ENCODE results near the gene CACNG8.

Gene CACNG8

DNA sequence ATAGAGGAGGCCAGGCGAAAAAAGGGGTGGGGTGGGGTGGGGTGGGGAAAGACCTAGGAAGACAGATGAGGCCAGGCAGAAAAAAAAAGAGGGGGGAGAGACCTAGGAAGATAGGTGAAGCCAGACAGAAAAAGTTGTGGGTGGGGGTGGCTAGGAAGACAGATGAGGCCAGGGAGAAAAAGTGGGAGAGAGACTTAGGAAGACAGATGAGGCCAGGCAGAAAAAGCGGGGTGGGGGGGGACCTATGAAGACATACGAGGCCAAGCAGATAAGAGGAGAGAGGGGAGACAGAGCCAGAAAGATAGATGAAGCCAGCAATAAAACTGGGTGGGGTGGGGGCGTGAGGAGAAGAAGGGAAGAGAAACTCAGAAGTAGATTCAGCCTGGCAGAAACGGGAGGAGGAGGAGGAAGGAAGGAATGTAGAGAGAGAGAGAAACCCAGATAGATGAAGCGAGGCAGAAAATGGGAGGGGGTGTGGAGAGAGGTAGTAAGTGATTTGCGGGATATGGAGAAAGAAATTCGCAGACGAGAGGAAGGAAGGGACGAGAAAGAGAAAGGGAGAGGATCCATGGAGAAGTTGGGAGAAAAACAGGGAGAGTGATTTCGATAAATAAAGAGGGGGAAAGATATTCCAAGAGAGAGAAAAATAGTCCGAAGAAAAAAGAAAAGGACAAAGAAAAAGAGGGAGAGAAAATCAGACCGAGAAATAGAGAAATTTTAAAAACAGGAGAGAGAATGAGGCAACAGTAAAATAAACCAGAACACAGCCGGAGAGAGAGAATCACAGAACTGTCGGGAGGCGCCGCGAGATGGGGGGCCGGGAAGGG lies 16.5 kb downstream of the CACNG8 start:
- DNase-seq (ENCODE audit: low spot score) (no peak), ATAC-seq (ENCODE audit: low read depth) (no peak)
- no peaks in the 10 kb centered on the region; the same call in 1 of the 2 replicates for H3K36me3 ChIP-seq (ENCODE audit: low read depth)
- TF ChIP-seq, protein P1, sequence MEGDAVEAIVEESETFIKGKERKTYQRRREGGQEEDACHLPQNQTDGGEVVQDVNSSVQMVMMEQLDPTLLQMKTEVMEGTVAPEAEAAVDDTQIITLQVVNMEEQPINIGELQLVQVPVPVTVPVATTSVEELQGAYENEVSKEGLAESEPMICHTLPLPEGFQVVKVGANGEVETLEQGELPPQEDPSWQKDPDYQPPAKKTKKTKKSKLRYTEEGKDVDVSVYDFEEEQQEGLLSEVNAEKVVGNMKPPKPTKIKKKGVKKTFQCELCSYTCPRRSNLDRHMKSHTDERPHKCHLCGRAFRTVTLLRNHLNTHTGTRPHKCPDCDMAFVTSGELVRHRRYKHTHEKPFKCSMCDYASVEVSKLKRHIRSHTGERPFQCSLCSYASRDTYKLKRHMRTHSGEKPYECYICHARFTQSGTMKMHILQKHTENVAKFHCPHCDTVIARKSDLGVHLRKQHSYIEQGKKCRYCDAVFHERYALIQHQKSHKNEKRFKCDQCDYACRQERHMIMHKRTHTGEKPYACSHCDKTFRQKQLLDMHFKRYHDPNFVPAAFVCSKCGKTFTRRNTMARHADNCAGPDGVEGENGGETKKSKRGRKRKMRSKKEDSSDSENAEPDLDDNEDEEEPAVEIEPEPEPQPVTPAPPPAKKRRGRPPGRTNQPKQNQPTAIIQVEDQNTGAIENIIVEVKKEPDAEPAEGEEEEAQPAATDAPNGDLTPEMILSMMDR (IDR thresholded peaks at IDR 0.05; ENCODE audit: poor library complexity, severe bottlenecking) = no peak
- H3K27me3 ChIP-seq (ENCODE audit: insufficient read depth, poor library complexity, severe bottlenecking) = no peaks in the 10 kb centered on the region
- no peaks in the 10 kb centered on the region for H3K9me3 ChIP-seq (ENCODE audit: severe bottlenecking)
- H3K4me1 ChIP-seq (ENCODE audit: insufficient read depth, poor library complexity, severe bottlenecking) = no peaks in the 10 kb centered on the region
- H3K27ac ChIP-seq (ENCODE audit: poor library complexity, severe bottlenecking) = peak overlapping the region; percentile 90
- H3K4me3 ChIP-seq (ENCODE audit: severe bottlenecking) = peak overlapping the region; percentile 52

DNA sequence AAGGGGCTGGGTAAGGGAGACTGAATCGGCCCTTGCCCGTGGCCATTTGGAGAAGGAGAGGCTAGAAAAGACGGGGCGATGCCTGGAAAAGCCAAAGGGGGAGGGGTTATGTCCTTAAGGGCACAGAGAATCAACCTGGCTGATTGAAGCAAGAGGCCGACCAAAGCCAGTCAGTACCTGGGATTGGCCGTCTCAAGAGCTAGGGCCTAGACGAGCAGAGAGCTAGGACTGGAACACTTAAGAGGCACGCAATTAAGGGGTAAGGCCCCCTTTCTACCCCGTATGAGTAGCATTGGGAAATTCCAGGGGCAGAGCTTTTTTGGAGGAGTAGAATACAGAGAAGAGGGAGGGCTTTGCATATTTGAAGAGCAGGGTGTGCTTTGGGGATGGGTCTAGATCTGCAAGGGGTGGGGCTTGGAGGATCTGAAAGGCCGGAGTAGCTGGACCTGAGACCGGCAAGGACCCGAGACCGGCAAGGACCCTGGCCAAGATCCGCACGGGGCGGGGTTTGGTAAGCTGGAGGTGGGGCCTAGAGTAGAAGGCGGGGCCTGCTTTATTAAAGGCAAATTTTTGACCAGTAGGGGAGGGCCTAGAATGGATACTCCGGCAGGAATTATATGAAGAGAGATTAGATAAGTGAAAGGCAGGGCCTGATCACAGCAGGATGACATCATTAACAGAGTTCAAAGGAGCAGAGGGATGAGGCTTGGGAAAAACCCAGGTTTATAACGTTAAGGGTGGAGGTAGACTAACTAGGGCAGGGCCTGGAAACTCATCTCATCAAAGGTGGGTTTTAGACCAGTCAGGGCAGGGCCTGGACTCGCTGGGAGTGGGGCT lies 18.0 kb downstream of the CACNG8 start:
- TF ChIP-seq, protein P1 (IDR thresholded peaks at IDR 0.05; ENCODE audit: poor library complexity, severe bottlenecking) = no peak
- no peaks in the 10 kb centered on the region for H3K9me3 ChIP-seq (ENCODE audit: severe bottlenecking)
- DNase-seq (ENCODE audit: low spot score) (peak; percentile 91), ATAC-seq (ENCODE audit: low read depth) (peak; percentile 40)
- H3K4me3 ChIP-seq (ENCODE audit: severe bottlenecking) = peak overlapping the region; percentile 52
- H3K4me1 ChIP-seq (ENCODE audit: insufficient read depth, poor library complexity, severe bottlenecking) = no peaks in the 10 kb centered on the region
- H3K27ac ChIP-seq (ENCODE audit: poor library complexity, severe bottlenecking) = peak overlapping the region; percentile 90
- no peaks in the 10 kb centered on the region for H3K36me3 ChIP-seq (ENCODE audit: low read depth)
- no peaks in the 10 kb centered on the region for H3K27me3 ChIP-seq (ENCODE audit: insufficient read depth, poor library complexity, severe bottlenecking)

DNA sequence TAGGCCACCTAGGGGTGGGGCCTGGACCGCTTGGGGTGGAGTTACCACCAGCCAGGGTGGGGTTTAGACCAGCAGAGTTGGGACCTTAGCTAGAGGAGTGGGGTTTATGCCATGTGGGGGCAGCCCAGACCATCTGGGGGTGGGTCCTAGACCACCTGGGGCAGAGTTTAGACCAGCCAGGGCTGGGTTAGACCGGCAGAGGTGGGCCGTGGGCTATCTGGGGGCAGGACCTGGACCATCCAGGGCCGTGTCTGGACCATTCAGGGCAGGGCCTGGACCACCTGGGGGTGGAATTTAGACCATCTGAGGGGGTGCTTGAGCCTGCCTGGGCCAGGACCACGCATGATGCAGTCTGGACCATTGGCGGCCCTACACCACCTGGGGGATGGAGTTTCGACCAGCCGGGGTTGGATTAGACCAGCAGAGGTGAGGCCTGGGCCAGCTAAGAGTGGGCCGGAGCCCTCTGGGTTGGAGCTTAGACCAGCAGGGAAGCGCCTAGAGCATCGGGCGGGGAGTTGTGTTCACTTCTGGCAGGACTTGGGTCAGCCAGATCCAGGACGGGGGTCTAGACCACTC lies 18.7 kb downstream of the CACNG8 start:
- Histone ChIP-seq H3K27ac (ENCODE audit: poor library complexity, severe bottlenecking) (peak overlapping the region; percentile 90), H3K36me3 (ENCODE audit: low read depth) (no peaks in the 10 kb centered on the region), H3K9me3 (ENCODE audit: severe bottlenecking) (no peaks in the 10 kb centered on the region), H3K4me1 (ENCODE audit: insufficient read depth, poor library complexity, severe bottlenecking) (no peaks in the 10 kb centered on the region), H3K4me3 (ENCODE audit: severe bottlenecking) (peak overlapping the region; percentile 52), H3K27me3 (ENCODE audit: insufficient read depth, poor library complexity, severe bottlenecking) (no peaks in the 10 kb centered on the region)
- no peak for ATAC-seq (ENCODE audit: low read depth)
- TF ChIP-seq, protein P1 (IDR thresholded peaks at IDR 0.05; ENCODE audit: poor library complexity, severe bottlenecking) = no peak
- DNase-seq (ENCODE audit: low spot score) = no peak

DNA sequence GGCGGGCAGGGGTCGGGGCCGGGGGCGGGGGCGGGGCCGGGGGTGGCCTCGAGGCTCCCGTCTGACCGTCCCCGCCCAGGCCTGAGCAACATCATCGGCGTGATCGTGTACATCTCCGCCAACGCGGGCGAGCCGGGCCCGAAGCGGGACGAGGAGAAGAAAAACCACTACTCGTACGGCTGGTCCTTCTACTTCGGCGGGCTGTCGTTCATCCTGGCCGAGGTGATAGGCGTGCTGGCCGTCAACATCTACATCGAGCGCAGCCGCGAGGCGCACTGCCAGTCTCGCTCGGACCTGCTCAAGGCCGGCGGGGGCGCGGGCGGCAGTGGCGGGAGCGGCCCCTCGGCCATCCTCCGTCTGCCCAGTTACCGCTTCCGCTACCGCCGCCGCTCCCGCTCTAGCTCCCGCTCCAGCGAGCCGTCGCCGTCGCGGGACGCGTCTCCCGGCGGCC lies 19.3 kb downstream of the CACNG8 start:
- Histone ChIP-seq H3K4me3 (ENCODE audit: severe bottlenecking) (peak overlapping the region; percentile 33), H3K36me3 (ENCODE audit: low read depth) (no peaks in the 10 kb centered on the region), H3K27ac (ENCODE audit: poor library complexity, severe bottlenecking) (peak overlapping the region; percentile 90), H3K27me3 (ENCODE audit: insufficient read depth, poor library complexity, severe bottlenecking) (no peaks in the 10 kb centered on the region), H3K4me1 (ENCODE audit: insufficient read depth, poor library complexity, severe bottlenecking) (no peaks in the 10 kb centered on the region), H3K9me3 (ENCODE audit: severe bottlenecking) (no peaks in the 10 kb centered on the region)
- TF ChIP-seq, protein P1 (IDR thresholded peaks at IDR 0.05; ENCODE audit: poor library complexity, severe bottlenecking) = no peak
- ATAC-seq (ENCODE audit: low read depth) (no peak), DNase-seq (ENCODE audit: low spot score) (no peak)
